ENCODE measurements around the gene HSPA5. TPM values are rescaled to one million over a fixed set of nuclear protein-coding genes. Genes with fewer than 3 reads are reported as not detected.
"Not testable (repeated sequence)": the region's sequence is repeated elsewhere in the genome, so short reads cannot be mapped to it uniquely, and the experiment has no call there.

The HSPA5 gene
- total and polyA plus RNA-seq, 4 donors: 108 to 342 (median 237) TPM

GRCh38 chr9:125194466-125194865 is 46.7 kb downstream of the HSPA5 start:
- H3K36me3 ChIP-seq (ENCODE audit: control insufficient read depth in 4 of 4, insufficient read depth in 3 of 4, low read depth in 1 of 4, low read length in 3 of 4); H3K4me3 ChIP-seq (ENCODE audit: low read depth in 1 of 3, low read length in 3 of 3); H3K9ac ChIP-seq (ENCODE audit: low read depth in 1 of 2, low read length in 2 of 2); H3K4me1 ChIP-seq (ENCODE audit: control insufficient read depth in 4 of 4, insufficient read depth in 4 of 4, low read length in 3 of 4); H3K27ac ChIP-seq (ENCODE audit: low read depth in 1 of 2, low read length in 2 of 2); H3K9me3 ChIP-seq (ENCODE audit: control insufficient read depth in 4 of 4, low read length in 3 of 4); DNase-seq (ENCODE audit: low spot score); H3K27me3 ChIP-seq (ENCODE audit: control insufficient read depth in 4 of 4, insufficient read depth in 4 of 4, low read length in 3 of 4): not testable (repeated sequence)
- 90% methylated on average over 5 of the region's 5 CpGs for WGBS

GRCh38 chr9:125190361-125190801 is 50.8 kb downstream of the HSPA5 start:
- DNase-seq (ENCODE audit: low spot score): no peak
- H3K4me3 ChIP-seq (ENCODE audit: low read depth in 1 of 3, low read length in 3 of 3): peak overlapping the region; percentile 65 to 98 (median 72)
- H3K4me1 ChIP-seq (ENCODE audit: control insufficient read depth in 4 of 4, insufficient read depth in 4 of 4, low read length in 3 of 4): peaks cover 8 to 23% (median 20%) of the 10 kb centered on the region in 4 donors
- peak overlapping the region; percentile 63 to 94 for H3K9ac ChIP-seq (ENCODE audit: low read depth in 1 of 2, low read length in 2 of 2)
- H3K9me3 ChIP-seq (ENCODE audit: control insufficient read depth in 4 of 4, low read length in 3 of 4): no peaks in the 10 kb centered on the region
- H3K36me3 ChIP-seq (ENCODE audit: control insufficient read depth in 4 of 4, insufficient read depth in 3 of 4, low read depth in 1 of 4, low read length in 3 of 4): no peaks in the 10 kb centered on the region
- H3K27ac ChIP-seq (ENCODE audit: low read depth in 1 of 2, low read length in 2 of 2): peak overlapping the region; percentile 88 to 90
- 57% methylated on average over 14 of the region's 14 CpGs for WGBS
- no peaks in the 10 kb centered on the region for H3K27me3 ChIP-seq (ENCODE audit: control insufficient read depth in 4 of 4, insufficient read depth in 4 of 4, low read length in 3 of 4)
- TF ChIP-seq, protein P1, sequence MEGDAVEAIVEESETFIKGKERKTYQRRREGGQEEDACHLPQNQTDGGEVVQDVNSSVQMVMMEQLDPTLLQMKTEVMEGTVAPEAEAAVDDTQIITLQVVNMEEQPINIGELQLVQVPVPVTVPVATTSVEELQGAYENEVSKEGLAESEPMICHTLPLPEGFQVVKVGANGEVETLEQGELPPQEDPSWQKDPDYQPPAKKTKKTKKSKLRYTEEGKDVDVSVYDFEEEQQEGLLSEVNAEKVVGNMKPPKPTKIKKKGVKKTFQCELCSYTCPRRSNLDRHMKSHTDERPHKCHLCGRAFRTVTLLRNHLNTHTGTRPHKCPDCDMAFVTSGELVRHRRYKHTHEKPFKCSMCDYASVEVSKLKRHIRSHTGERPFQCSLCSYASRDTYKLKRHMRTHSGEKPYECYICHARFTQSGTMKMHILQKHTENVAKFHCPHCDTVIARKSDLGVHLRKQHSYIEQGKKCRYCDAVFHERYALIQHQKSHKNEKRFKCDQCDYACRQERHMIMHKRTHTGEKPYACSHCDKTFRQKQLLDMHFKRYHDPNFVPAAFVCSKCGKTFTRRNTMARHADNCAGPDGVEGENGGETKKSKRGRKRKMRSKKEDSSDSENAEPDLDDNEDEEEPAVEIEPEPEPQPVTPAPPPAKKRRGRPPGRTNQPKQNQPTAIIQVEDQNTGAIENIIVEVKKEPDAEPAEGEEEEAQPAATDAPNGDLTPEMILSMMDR (IDR thresholded peaks at IDR 0.05; ENCODE audit: low read depth, low read length, missing input control): no peak
- TF ChIP-seq, protein P2, sequence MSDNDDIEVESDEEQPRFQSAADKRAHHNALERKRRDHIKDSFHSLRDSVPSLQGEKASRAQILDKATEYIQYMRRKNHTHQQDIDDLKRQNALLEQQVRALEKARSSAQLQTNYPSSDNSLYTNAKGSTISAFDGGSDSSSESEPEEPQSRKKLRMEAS (IDR thresholded peaks at IDR 0.05): no peak
- peak; percentile 8 for TF ChIP-seq YY1 (IDR thresholded peaks at IDR 0.05)

- H3K27ac ChIP-seq (ENCODE audit: low read depth in 1 of 2, low read length in 2 of 2): peak within 1 kb of the TSS; percentile 88 to 90
- H3K36me3 ChIP-seq (ENCODE audit: control insufficient read depth in 4 of 4, insufficient read depth in 3 of 4, low read depth in 1 of 4, low read length in 3 of 4): no peaks in the 10 kb centered on the region
- peaks cover 8 to 23% (median 20%) of the 10 kb centered on the region in 4 donors for H3K4me1 ChIP-seq (ENCODE audit: control insufficient read depth in 4 of 4, insufficient read depth in 4 of 4, low read length in 3 of 4)
- DNase-seq (ENCODE audit: low spot score): peak; percentile 97
- H3K9ac ChIP-seq (ENCODE audit: low read depth in 1 of 2, low read length in 2 of 2): peak within 1 kb of the TSS; percentile 63 to 94
- WGBS: under 1% methylated on average over 82 of the region's 82 CpGs
- H3K27me3 ChIP-seq (ENCODE audit: control insufficient read depth in 4 of 4, insufficient read depth in 4 of 4, low read length in 3 of 4): no peaks in the 10 kb centered on the region
- peak within 1 kb of the TSS; percentile 65 to 98 (median 95) for H3K4me3 ChIP-seq (ENCODE audit: low read depth in 1 of 3, low read length in 3 of 3)
- no peaks in the 10 kb centered on the region for H3K9me3 ChIP-seq (ENCODE audit: control insufficient read depth in 4 of 4, low read length in 3 of 4)
- TF ChIP-seq JUND (IDR thresholded peaks at IDR 0.05): no peak
- TF ChIP-seq FOXA1 (IDR thresholded peaks at IDR 0.05): no peak
- peak; percentile 96 for TF ChIP-seq ZBTB33 (IDR thresholded peaks at IDR 0.05)
- TF ChIP-seq FOXA2 (IDR thresholded peaks at IDR 0.05): peak; percentile 33
- TF ChIP-seq, protein P1 (IDR thresholded peaks at IDR 0.05; ENCODE audit: low read depth, low read length, missing input control): peak; percentile 63
- peak in 1 of 2 donors; percentile 62 for TF ChIP-seq HNF4A (conservative IDR thresholded peaks at IDR 0.05)
- TF ChIP-seq SP1 (IDR thresholded peaks at IDR 0.05): peak; percentile 77
- TF ChIP-seq, protein P3, sequence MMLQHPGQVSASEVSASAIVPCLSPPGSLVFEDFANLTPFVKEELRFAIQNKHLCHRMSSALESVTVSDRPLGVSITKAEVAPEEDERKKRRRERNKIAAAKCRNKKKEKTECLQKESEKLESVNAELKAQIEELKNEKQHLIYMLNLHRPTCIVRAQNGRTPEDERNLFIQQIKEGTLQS (IDR thresholded peaks at IDR 0.05): peak; percentile 57
- TF ChIP-seq RXRA (IDR thresholded peaks at IDR 0.05): peak; percentile 70 to 71
- TF ChIP-seq YY1 (IDR thresholded peaks at IDR 0.05): peak; percentile 89
- peak; percentile 25 for TF ChIP-seq NR2F2 (IDR thresholded peaks at IDR 0.05)
- TF ChIP-seq, protein P2 (IDR thresholded peaks at IDR 0.05): peak; percentile 60
- TF ChIP-seq EGR1 (IDR thresholded peaks at IDR 0.05; ENCODE audit: low read depth in 2 of 2): peak in 1 of 2 donors; percentile 78
- TF ChIP-seq REST (IDR thresholded peaks at IDR 0.05): peak; percentile 84
Observed at GRCh38 chr9:125189361-125190289, 51.5 kb downstream of the HSPA5 start, which contains the start of gene PPP6C. PPP6C (minus strand) TSS chr9:125189803; CDS start chr9:125189718, 85 bp downstream.
